K562 (cell line): ENCODE measurements around the gene ERC2. TPM values are rescaled to one million over a fixed set of nuclear protein-coding genes. Genes with fewer than 3 reads are reported as not detected.

Experiments
- AFF4 ChIP-seq: sonication (generic); formaldehyde crosslinking; IDR thresholded peaks from 2 replicates; pipeline ENCODE4 v1.8.0; 2023; ENCODE audit warnings: mild to moderate bottlenecking, missing genetic modification reagents
- ATF4 ChIP-seq: fragments of 450-650 bp; formaldehyde crosslinking; IDR thresholded peaks from 2 replicates; pipeline ENCODE4 v1.4.0; 2022; ENCODE audit warnings: mild to moderate bottlenecking, moderate library complexity
- ATF6 ChIP-seq: sonication (generic); formaldehyde crosslinking; IDR thresholded peaks from 2 replicates; pipeline ENCODE4 v1.4.0; 2020; ENCODE audit warnings: mild to moderate bottlenecking, missing genetic modification reagents
- BCOR ChIP-seq: fragments of 450-650 bp; IDR thresholded peaks from 2 replicates; pipeline ENCODE4 v1.6.1; 2016
- EGR1 ChIP-seq: fragments of 450-650 bp; conservative IDR thresholded peaks from 2 replicates; pipeline ENCODE4 v1.6.1; 2017; ENCODE audit warnings: mild to moderate bottlenecking
- ETV1 ChIP-seq: fragments of 450-650 bp; conservative IDR thresholded peaks from 2 replicates; pipeline ENCODE4 v1.6.1; 2016; ENCODE audit warnings: missing genetic modification characterization, control low read depth, low read depth, missing compliant biosample characterization
- FUS ChIP-seq: fragments of 200-400 bp; formaldehyde crosslinking; optimal IDR thresholded peaks from 2 replicates; pipeline ENCODE3; 2017; ENCODE audit warnings: low read depth, low read length
- KAT7 ChIP-seq: sonication (generic); formaldehyde crosslinking; IDR thresholded peaks from 2 replicates; pipeline ENCODE4 v1.8.0; 2022; ENCODE audit warnings: missing genetic modification reagents, mild to moderate bottlenecking, borderline replicate concordance
- KDM5B ChIP-seq: fragments of 200-600 bp; sonication (generic); IDR thresholded peaks from 2 replicates; pipeline ENCODE4 v1.6.1; 2012; ENCODE audit warnings: low read depth, mild to moderate bottlenecking, moderate library complexity, low read length, control low read depth, inconsistent platforms; ENCODE audit not compliant: insufficient replicate concordance
- KLF16 ChIP-seq: IDR thresholded peaks from 2 replicates; pipeline ENCODE4 v1.6.1; 2016; ENCODE audit warnings: antibody characterized with exemption
- MAZ ChIP-seq, 2 experiments: fragments of 450-650 bp in 1 of 2; sonication (generic) in 1 of 2; formaldehyde crosslinking; IDR thresholded peaks in 1 of 2; conservative IDR thresholded peaks in 1 of 2; 2 replicates each; pipeline versions ENCODE4 v1.4.0 to v1.5.0; 2020; ENCODE audit warnings: mild to moderate bottlenecking in 1 of 2, missing genetic modification reagents in 1 of 2
- MTA1 ChIP-seq: fragments of 450-650 bp; IDR thresholded peaks from 2 replicates; pipeline ENCODE4 v1.6.1; 2017; ENCODE audit warnings: borderline replicate concordance
- MYBL2 ChIP-seq, 2 experiments: fragments of 450-650 bp in 1 of 2; sonication (generic) in 1 of 2; formaldehyde crosslinking in 1 of 2; IDR thresholded peaks; 2 replicates each; pipeline versions ENCODE4 v1.6.1 to v1.8.1; 2017 to 2022; ENCODE audit warnings: borderline replicate concordance in 1 of 2, inconsistent platforms in 1 of 2, low read depth in 1 of 2, mild to moderate bottlenecking in 1 of 2, missing genetic modification reagents in 1 of 2, moderate library complexity in 1 of 2
- PCBP2 ChIP-seq: fragments of 200-400 bp; formaldehyde crosslinking; IDR thresholded peaks from 2 replicates; pipeline ENCODE4 v1.6.1; 2018; ENCODE audit warnings: low read length, low read depth, mild to moderate bottlenecking, moderate library complexity; ENCODE audit not compliant: poor library complexity, severe bottlenecking
- SMARCA5 ChIP-seq: fragments of 450-650 bp; IDR thresholded peaks from 2 replicates; pipeline ENCODE4 v1.6.1; 2016
- ZBTB9 ChIP-seq: fragments of 450-650 bp; formaldehyde crosslinking; IDR thresholded peaks from 2 replicates; pipeline ENCODE4 v1.4.0; 2020; ENCODE audit warnings: mild to moderate bottlenecking, moderate library complexity
- ZNF197 ChIP-seq: fragments of 200-800 bp; sonication (Bioruptor generic); IDR thresholded peaks from 2 replicates; pipeline ENCODE4 v1.6.1; 2016; ENCODE audit warnings: low read depth, missing genetic modification characterization, missing compliant biosample characterization
- ZNF584 ChIP-seq: fragments of 200-800 bp; sonication (Bioruptor generic); IDR thresholded peaks from 2 replicates; pipeline ENCODE4 v1.6.1; 2016; ENCODE audit warnings: low read depth, mild to moderate bottlenecking, missing genetic modification characterization, missing compliant biosample characterization
- polyA plus RNA-seq, 8 experiments: library from polyadenylated mRNA; depleted of rRNA in 4 of 8; stranded (reverse) in 5 of 8; unstranded in 3 of 8; fragments of >200 nt; fragmentation: Nextera tagmentation in 2 of 8; fragmentation: Illumina TruSeq in 1 of 8; extraction: Ambion mirVana in 2 of 8; extraction: Trizol in 1 of 8; gene quantifications; 2 replicates each; pipeline versions ENCODE4 v1.2.1 to v1.2.3, GENCODE V29; 2011 to 2014; ENCODE audit warnings: inconsistent platforms in 1 of 8, missing spikeins in 1 of 8
- total RNA-seq, 7 experiments: library from RNA; depleted of rRNA in 6 of 7; stranded (reverse); fragments of >200 nt in 6 of 7; fragmentation: Illumina TruSeq in 2 of 7; extraction: Trizol in 2 of 7; gene quantifications; 2 replicates each; pipeline versions ENCODE4 v1.2.1 to v1.2.3, GENCODE V29; 2011 to 2021; ENCODE audit warnings: low replicate concordance in 1 of 7

ERC2 gene
- total and polyA plus RNA-seq, 9 of the 15 experiments (the other 6 are each of a cell fraction or from before 2014, with no cell fraction given) = 0.04 to 0.18 (median 0.07) TPM; not detected in 2

- TF ChIP-seq AFF4 (CRISPR knock-in tag) = 0 out of 2 replicates have a peak, but pooled peaks have one; percentile 52
- TF ChIP-seq KAT7 = no peak
- 0 out of 2 replicates have a peak, but pooled peaks have one; percentile 52 for TF ChIP-seq ATF4 (CRISPR knock-in tag)
- TF ChIP-seq ETV1 (tag) = no peak
- no peak for TF ChIP-seq ATF6
- TF ChIP-seq KDM5B = no peak
- TF ChIP-seq MYBL2 (IDR thresholded peaks at IDR 0.05; ENCODE audit: low read depth) = no peak
- TF ChIP-seq MYBL2 (CRISPR knock-in tag; IDR thresholded peaks at IDR 0.05; ENCODE audit: borderline replicate concordance) = no peak
- no peak for TF ChIP-seq EGR1
- no peak for TF ChIP-seq FUS
- TF ChIP-seq MAZ (CRISPR knock-in tag; conservative IDR thresholded peaks at IDR 0.05 in 1 of 2, IDR thresholded peaks at IDR 0.05 in 1 of 2) = peak in 1 of 2 experiments; percentile 76; a peak in 2 of 4 replicates
- TF ChIP-seq ZBTB9 (CRISPR knock-in tag) = 0 out of 2 replicates have a peak, but pooled peaks have one; percentile 51
- peak; percentile 69 for TF ChIP-seq ZNF584 (CRISPR knock-in tag)
- TF ChIP-seq SMARCA5 = no peak
- peak; percentile 25; the same call in 1 of the 2 replicates for TF ChIP-seq KLF16
- TF ChIP-seq PCBP2 = no peak
- no peak for TF ChIP-seq MTA1
- peak; percentile 85 for TF ChIP-seq ZNF197 (CRISPR knock-in tag)
- TF ChIP-seq BCOR = no peak
Observed at GRCh38 chr3:56494679-56495322, 26.5 kb upstream of the ERC2 start (continued).
